GM10248 (cell line): ENCODE measurements around the gene SPAG9.
A peak's percentile ranks its signal among the peaks of the same experiment; 100 is the strongest.

Experiments
- CTCF ChIA-PET: fragments of 300-600 bp; sonication (Branson Sonifier 250); formaldehyde crosslinking; extraction: SDS; loops from one replicate; lab custom pipeline; 2021; ENCODE audit warnings: antibody characterized with exemption; lab: Yijun Ruan, JAX
- POLR2A ChIA-PET: fragments of 350-650 bp; sonication (Branson Sonifier 250); formaldehyde crosslinking; extraction: SDS; loops from one replicate; lab custom pipeline; 2020; ENCODE audit warnings: antibody characterized with exemption; lab: Yijun Ruan, JAX
- DNase-seq: peaks from one replicate; pipeline ENCODE4 v3.0.0; 2012; ENCODE audit errors: extremely low spot score
- CTCF ChIP-seq: IDR thresholded peaks from 2 replicates; pipeline ENCODE4 v1.5.1; 2012; ENCODE audit warnings: mild to moderate bottlenecking, low read depth; ENCODE audit errors: extremely low read depth, missing control alignments, control extremely low read depth

SPAG9 gene

DNA sequence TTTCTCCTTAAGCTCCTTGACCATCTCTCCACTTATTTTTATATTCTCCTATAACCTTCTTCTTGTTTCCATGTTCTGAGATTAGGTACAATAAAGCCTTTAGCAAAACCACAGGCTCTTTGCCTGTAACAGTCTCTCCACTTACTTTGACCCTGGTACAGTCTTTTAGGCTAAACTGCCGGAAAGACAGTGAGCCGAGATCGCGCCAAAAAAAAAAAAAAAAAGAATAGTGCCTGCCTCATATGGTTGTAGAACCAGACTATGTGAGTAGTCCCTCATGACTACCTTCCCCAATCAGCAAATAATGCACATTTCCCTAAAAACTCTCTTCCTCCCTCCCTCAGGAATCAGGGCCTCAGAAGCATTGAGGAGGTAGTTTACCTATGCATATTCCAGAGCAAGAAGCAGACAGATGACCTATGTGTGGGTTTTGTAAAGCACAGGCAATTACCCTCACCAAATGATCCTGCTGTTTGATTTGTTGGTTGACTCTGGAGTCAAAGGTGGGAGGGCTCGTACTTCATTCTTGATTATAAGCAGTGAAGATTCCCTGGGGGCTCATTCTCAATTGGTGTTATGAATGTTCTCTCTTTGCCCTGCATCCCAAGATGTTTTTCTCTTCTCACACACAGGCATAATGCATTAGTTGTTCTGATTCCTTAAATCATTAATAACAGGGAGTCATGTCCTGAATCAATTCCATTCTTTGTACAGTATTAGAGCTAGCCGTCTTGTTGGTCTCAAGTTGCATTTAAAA lies 23.8 kb upstream of the SPAG9 start:
- ChIA-PET POLR2A (no interaction called here), CTCF (no interaction called here)
- no peak for TF ChIP-seq CTCF
- DNase-seq: no peak

DNA sequence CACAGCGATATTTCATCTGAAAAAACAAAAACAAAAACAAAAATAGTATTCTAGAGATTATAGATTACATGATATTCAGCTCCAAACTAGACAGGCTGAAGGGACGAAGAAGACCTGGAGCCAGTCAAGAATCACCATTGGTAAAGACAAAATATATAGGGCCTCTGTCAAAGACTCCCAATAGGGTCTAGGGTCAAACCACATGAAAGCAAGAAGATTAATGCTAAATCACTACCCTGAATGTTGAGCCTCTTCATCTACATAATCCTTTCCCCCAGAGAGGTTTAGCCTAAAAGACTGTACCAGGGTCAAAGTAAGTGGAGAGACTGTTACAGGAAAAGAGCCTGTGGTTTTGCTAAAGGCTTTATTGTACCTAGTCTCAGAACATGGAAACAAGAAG lies 21.9 kb upstream of the SPAG9 start:
- DNase-seq: no peak
- POLR2A ChIA-PET: no interaction called here
- CTCF ChIA-PET: interaction anchor here (1.4 to 2.0 kb wide), 3 partner anchors 10 to 129 kb away, joined by 3 to 7 read pairs (median 3); partner anchors contain the start of gene NME1
- TF ChIP-seq CTCF: no peak

GRCh38 chr17:51135956-51136355 lies 15.3 kb upstream of the SPAG9 start:
- no peak for TF ChIP-seq CTCF
- DNase-seq: no peak
- CTCF ChIA-PET: interaction anchor here (1.1 to 2.6 kb wide), 3 partner anchors 12 to 134 kb away, joined by 3 to 10 read pairs (median 3); partner anchors contain the start of gene NME1
- POLR2A ChIA-PET: no interaction called here

GRCh38 chr17:51133365-51133764 lies 12.7 kb upstream of the SPAG9 start:
- no peak for TF ChIP-seq CTCF
- DNase-seq: no peak
- ChIA-PET POLR2A (no interaction called here), CTCF (interaction anchor here (1.3 to 3.3 kb wide), 3 partner anchors 9 to 20 kb away, joined by 4 to 13 read pairs (median 6); partner anchors contain the start of gene NME1)

DNA sequence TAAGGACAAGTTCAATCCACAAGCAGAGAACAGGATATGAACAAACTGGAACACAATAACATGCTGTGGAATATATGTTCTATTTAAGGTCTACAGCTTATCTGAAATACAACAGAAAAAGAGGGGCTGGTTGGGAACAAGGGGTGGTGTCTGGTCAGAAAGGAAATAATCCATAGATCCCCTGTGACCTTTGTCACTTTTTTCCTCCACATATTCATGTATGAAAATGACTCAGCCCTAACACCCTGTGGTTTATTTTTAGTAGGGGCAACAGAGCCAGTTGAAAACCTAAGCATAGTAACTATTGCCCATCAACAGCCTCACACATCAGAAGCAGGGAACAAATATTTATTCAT lies 12.3 kb upstream of the SPAG9 start:
- DNase-seq: peak; percentile 46
- no peak for TF ChIP-seq CTCF
- CTCF ChIA-PET: interaction anchor here (1.3 to 3.3 kb wide), 4 partner anchors 9 to 20 kb away, joined by 3 to 13 read pairs (median 5); partner anchors contain the start of gene NME1
- POLR2A ChIA-PET: no interaction called here

- no peak for TF ChIP-seq CTCF
Observed at GRCh38 chr17:51128076-51128475, 7.4 kb upstream of the SPAG9 start.

More at GRCh38 chr17:51128076-51128475, 7.4 kb upstream of the SPAG9 start:
- POLR2A ChIA-PET: no interaction called here
- CTCF ChIA-PET: interaction anchor here (1.4 to 2.6 kb wide), 3 partner anchors 25 to 171 kb away, joined by 3 to 6 read pairs (median 4); partner anchors contain the start of gene NME1
- DNase-seq: no peak
